GM12864 (cell line): ENCODE data around the gene NACC2.

Experiments used
- DNase-seq: peaks from one replicate; pipeline ENCODE4 v3.0.0-alpha.2; 2011; ENCODE audit warnings: low read depth
- H3K4me3 ChIP-seq: 2 replicates; pipeline ENCODE4 v1.5.1; 2011; ENCODE audit warnings: mild to moderate bottlenecking, low read depth, low read length, control low read depth
- CTCF ChIP-seq: IDR thresholded peaks from 2 replicates; pipeline ENCODE4 v1.5.1; 2011; ENCODE audit warnings: low read depth, mild to moderate bottlenecking, moderate library complexity, low read length, control low read depth, inconsistent platforms; ENCODE audit errors: missing control alignments

Gene NACC2

GRCh38 chr9:136018257-136019031 is 76.6 kb downstream of the NACC2 start:
- no peak overlapping the region for H3K4me3 ChIP-seq
- DNase-seq: no peak
- no peak for TF ChIP-seq CTCF

GRCh38 chr9:136017289-136018190 is 77.5 kb downstream of the NACC2 start:
- no peak for TF ChIP-seq CTCF
- H3K4me3 ChIP-seq: no peak overlapping the region
- no peak for DNase-seq

- DNase-seq: no peak
- TF ChIP-seq CTCF: no peak
Measured at GRCh38 chr9:136016572-136017288, 78.4 kb downstream of the NACC2 start.

GRCh38 chr9:136015656-136016571 is 79.2 kb downstream of the NACC2 start:
- TF ChIP-seq CTCF: no peak
- no peak for DNase-seq
- H3K4me3 ChIP-seq: no peak overlapping the region

More at GRCh38 chr9:136016572-136017288, 78.4 kb downstream of the NACC2 start:
- H3K4me3 ChIP-seq: no peak overlapping the region

GRCh38 chr9:136014924-136015633 is 80.0 kb downstream of the NACC2 start:
- DNase-seq: no peak
- TF ChIP-seq CTCF: no peak
- H3K4me3 ChIP-seq: no peak overlapping the region
